ENCODE results near the gene POLN.
A peak's percentile ranks its signal among the peaks of the same experiment; 100 is the strongest.
"Not testable (repeated sequence)": the region's sequence is repeated elsewhere in the genome, so short reads cannot be mapped to it uniquely, and the experiment has no call there.

POLN gene

DNA sequence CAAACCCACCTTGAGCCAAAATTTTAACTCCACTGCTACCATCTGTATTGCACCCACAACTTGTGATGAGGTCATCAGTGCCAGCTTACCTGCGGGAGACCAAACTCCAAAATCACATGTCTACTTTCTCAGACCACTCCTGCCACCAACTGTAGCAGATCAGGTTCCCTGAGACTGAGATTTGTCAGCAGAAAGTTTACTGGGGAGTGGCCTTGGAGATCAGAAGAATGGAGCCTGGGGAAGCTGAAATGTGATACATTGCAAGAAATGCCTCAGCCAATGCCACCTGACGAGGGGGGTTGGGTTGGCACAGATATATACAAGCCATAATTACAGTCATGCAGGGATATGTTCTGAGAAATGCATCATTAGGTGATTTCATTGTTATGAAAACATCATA is 19.1 kb downstream of the POLN start:
- TF ChIP-seq POLR2A (IDR thresholded peaks at IDR 0.05; ENCODE audit: extremely low read depth, insufficient read length) (no peak), MYC (IDR thresholded peaks at IDR 0.05; ENCODE audit: low read depth, low read length) (no peak)
- TF ChIP-seq, protein P1, sequence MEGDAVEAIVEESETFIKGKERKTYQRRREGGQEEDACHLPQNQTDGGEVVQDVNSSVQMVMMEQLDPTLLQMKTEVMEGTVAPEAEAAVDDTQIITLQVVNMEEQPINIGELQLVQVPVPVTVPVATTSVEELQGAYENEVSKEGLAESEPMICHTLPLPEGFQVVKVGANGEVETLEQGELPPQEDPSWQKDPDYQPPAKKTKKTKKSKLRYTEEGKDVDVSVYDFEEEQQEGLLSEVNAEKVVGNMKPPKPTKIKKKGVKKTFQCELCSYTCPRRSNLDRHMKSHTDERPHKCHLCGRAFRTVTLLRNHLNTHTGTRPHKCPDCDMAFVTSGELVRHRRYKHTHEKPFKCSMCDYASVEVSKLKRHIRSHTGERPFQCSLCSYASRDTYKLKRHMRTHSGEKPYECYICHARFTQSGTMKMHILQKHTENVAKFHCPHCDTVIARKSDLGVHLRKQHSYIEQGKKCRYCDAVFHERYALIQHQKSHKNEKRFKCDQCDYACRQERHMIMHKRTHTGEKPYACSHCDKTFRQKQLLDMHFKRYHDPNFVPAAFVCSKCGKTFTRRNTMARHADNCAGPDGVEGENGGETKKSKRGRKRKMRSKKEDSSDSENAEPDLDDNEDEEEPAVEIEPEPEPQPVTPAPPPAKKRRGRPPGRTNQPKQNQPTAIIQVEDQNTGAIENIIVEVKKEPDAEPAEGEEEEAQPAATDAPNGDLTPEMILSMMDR (IDR thresholded peaks at IDR 0.05; ENCODE audit: low read depth, low read length), result no peak
- TF ChIP-seq, protein P2, sequence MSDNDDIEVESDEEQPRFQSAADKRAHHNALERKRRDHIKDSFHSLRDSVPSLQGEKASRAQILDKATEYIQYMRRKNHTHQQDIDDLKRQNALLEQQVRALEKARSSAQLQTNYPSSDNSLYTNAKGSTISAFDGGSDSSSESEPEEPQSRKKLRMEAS (IDR thresholded peaks at IDR 0.05; ENCODE audit: low read depth, low read length), result no peak
- DNase-seq (ENCODE audit: low read depth), result no peak
- no peak overlapping the region for H3K4me3 ChIP-seq (ENCODE audit: low read depth, low read length)

DNA sequence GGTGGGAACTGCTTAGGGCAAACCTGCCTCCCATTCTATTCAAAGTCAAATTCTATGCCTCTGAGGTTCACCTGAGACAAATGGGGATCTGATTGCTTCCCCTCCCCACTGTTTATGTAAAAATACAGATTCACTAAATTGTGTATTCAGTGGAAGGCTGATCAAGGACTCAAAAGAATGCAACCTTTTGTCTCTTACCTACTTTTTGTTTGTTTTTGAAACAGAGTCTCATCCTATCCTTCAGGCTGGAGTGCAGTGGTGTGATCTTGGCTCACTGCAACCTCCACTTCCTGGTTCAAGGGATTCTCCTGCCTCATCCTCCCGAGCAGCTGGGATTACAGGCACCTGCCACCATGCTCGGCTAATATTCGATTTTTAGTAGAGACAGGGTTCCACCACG is 20.5 kb downstream of the POLN start:
- H3K4me3 ChIP-seq (ENCODE audit: low read depth, low read length); DNase-seq (ENCODE audit: low read depth): not testable (repeated sequence)

DNA sequence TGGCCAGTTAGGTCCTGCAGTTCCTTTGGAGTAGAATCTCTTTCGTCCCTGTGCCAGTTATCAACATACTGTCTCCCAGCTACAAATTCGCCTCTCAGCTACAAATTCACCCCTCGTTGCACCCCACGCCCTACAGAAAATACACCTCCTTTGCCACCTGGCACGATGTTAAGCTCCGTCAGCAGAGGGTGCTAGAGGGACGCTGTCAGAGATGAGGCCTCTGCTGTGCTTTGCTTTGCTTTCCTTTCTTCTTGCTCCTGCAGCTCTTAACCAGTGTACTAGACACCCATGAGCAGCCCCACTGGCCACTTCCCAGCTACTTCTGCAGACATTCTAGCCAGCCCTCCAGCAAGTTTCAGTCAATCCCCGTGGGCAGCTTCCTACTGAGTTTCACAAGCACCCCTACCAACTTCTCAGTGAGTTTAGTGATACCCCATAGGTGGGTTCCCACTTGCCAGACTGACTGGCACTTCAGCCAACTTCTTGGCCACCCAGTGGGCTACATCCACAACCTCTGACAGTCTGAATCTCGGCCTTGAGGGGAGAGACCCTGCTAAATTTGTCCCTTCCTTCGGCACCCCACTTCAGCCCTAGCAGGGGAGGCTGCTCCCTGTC is 21.8 kb downstream of the POLN start:
- peak; percentile 84 for DNase-seq (ENCODE audit: low read depth)

DNA sequence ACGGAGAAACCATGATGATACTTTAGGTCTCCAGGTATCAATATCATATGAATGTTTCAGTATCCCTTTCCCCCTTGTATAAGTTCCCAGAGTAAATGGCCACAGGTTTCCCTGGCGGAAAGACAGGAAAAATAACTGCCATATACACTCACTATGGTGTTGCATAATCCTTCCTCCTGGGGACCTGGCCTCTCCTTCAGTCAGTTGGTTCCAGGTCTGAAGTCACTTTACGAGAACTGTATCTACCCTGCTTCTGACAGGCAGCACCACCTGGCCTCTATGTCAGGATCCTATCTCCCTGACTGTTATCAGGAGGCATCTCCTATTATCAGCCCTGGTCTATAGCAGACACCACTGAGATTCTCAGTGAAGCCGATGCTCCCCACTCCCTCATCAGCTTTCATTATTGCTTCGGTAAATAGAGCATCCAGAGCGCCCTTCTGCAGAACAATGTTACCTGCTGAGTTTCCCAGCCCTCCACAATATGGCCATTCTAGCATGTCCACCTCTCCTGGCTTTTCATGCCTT is 22.6 kb downstream of the POLN start:
- TF ChIP-seq MYC (IDR thresholded peaks at IDR 0.05; ENCODE audit: low read depth, low read length), result no peak
- DNase-seq (ENCODE audit: low read depth), result no peak
- no peak overlapping the region for H3K4me3 ChIP-seq (ENCODE audit: low read depth, low read length)

More for the DNA sequence above, 21.8 kb downstream of the POLN start:
- H3K4me3 ChIP-seq (ENCODE audit: low read depth, low read length), result no peak overlapping the region
- TF ChIP-seq POLR2A (IDR thresholded peaks at IDR 0.05; ENCODE audit: extremely low read depth, insufficient read length), result no peak
- TF ChIP-seq, protein P2 (IDR thresholded peaks at IDR 0.05; ENCODE audit: low read depth, low read length), result peak; percentile 72; the same call in 1 of the 2 replicates
- peak; percentile 73 for TF ChIP-seq MYC (IDR thresholded peaks at IDR 0.05; ENCODE audit: low read depth, low read length)
- TF ChIP-seq, protein P1 (IDR thresholded peaks at IDR 0.05; ENCODE audit: low read depth, low read length), result peak; percentile 96

DNA sequence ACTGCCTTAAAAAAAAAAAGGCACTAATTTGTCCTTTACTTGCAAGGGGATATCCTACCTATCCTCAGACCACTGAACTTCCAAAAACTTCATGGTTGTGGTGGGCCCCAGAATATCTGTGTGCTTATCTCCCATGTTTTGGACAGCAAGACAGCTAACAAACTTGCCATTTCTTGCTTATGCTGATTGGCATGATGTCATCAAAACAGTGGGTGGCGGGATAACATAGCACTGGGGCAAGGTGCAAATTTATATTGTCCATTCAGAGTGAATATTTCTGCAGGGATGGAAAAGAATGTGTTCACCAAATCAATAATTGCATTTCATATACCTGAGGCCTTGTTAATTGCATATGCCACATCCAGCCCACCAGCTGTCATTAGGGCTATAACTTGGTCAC is 23.5 kb downstream of the POLN start:
- no peak overlapping the region for H3K4me3 ChIP-seq (ENCODE audit: low read depth, low read length)
- TF ChIP-seq POLR2A (IDR thresholded peaks at IDR 0.05; ENCODE audit: extremely low read depth, insufficient read length), result no peak
- TF ChIP-seq, protein P2 (IDR thresholded peaks at IDR 0.05; ENCODE audit: low read depth, low read length), result no peak
- no peak for TF ChIP-seq MYC (IDR thresholded peaks at IDR 0.05; ENCODE audit: low read depth, low read length)
- TF ChIP-seq, protein P1 (IDR thresholded peaks at IDR 0.05; ENCODE audit: low read depth, low read length), result no peak
- no peak for DNase-seq (ENCODE audit: low read depth)

DNA sequence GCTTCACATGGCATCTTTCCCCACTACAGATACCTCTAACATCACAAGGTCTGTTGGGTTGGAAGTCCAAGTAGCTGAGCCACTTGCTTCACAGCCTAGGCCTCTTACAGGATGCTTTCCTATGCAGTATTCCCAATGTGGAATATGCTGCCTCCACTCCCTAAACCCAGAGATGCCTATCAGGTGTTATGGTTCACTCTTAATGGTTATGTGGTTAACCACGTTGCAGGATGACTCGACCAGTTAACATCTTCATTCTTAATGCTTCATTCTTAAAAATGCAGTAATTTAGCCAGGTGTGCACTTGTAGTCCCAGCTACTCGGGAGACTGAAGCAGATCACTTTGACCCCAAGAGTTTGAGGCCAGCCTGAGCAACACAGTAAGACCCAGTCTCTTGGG is 24.2 kb downstream of the POLN start:
- TF ChIP-seq, protein P2 (IDR thresholded peaks at IDR 0.05; ENCODE audit: low read depth, low read length), result no peak
- TF ChIP-seq, protein P1 (IDR thresholded peaks at IDR 0.05; ENCODE audit: low read depth, low read length), result no peak
- TF ChIP-seq POLR2A (IDR thresholded peaks at IDR 0.05; ENCODE audit: extremely low read depth, insufficient read length), result no peak
- no peak for TF ChIP-seq MYC (IDR thresholded peaks at IDR 0.05; ENCODE audit: low read depth, low read length)
- DNase-seq (ENCODE audit: low read depth), result no peak
- H3K4me3 ChIP-seq (ENCODE audit: low read depth, low read length), result no peak overlapping the region

DNA sequence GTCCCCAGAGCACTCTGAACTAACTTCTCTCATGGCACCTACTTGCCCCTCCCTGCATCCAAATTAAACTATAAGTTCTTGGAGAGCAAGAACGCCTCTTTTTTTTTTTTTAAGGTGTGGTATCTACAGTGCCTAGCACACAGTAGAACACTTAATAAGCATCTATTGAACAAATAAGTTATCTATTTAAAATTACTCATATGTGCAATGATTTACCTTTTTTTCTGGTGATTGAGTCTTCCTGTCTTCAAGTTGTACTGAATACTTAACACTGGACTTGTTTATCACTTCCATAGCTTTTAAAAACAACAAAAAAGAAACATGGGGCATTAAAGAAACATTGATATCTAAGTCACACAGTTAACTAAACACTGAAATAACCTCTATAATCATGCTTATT is 29.1 kb downstream of the POLN start:
- no peak overlapping the region for H3K4me3 ChIP-seq (ENCODE audit: low read depth, low read length)
- DNase-seq (ENCODE audit: low read depth), result no peak
- TF ChIP-seq, protein P1 (IDR thresholded peaks at IDR 0.05; ENCODE audit: low read depth, low read length), result no peak
- TF ChIP-seq POLR2A (IDR thresholded peaks at IDR 0.05; ENCODE audit: extremely low read depth, insufficient read length), result no peak
- TF ChIP-seq, protein P2 (IDR thresholded peaks at IDR 0.05; ENCODE audit: low read depth, low read length), result no peak
- no peak for TF ChIP-seq MYC (IDR thresholded peaks at IDR 0.05; ENCODE audit: low read depth, low read length)

DNA sequence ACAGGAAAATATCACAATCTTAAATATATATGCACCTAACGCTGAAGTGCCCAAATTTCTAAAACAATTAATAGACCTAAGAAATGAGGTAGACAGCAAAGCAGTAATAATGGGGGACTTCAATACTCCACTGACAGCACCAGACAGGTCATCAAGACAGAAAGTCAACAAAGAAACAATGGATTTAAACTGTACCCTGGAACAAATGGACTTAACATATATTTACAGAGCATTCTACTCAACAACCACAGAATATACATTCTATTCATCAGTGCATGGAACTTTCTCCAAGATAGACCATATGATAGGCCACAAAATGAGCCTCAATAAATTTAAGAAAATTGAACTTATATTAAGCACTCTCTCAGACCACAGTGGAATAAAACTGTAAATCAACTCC is 39.1 kb downstream of the POLN start:
- H3K4me3 ChIP-seq (ENCODE audit: low read depth, low read length); DNase-seq (ENCODE audit: low read depth): not testable (repeated sequence)
